ENCODE data around the gene XRCC5. TPM values are rescaled to one million over a fixed set of nuclear protein-coding genes. Genes with fewer than 3 reads are reported as not detected.

The XRCC5 gene
- total RNA-seq, 1 donor from 2014 or later: 178 TPM

DNA sequence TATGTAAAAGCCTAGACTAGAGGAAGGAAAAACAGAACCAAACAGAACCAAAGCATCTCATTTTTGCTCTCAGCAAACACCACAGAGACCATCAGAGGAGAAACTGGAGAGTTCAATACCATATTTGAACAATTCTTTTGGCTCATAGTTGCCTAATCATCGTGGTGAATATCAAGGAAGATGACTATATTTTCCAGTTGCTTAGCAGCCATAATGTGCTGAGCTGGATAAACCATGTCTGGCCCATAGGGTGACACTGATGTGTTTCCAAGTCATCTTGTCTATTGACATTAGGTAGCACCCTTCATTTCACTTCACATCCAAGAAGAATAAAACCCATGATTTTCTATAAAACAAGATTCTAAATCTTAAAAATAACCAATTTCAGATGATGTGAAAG is 5.9 kb upstream of the XRCC5 start:
- Histone ChIP-seq H3K36me3 (no peaks in the 10 kb centered on the region), H3K4me1 (no peaks in the 10 kb centered on the region), H3K9me3 (no peaks in the 10 kb centered on the region), H3K27ac (no peak overlapping the region), H3K4me3 (no peak overlapping the region), H3K27me3 (no peaks in the 10 kb centered on the region)
- ATAC-seq (no peak), DNase-seq (no peak)
- intact Hi-C loops (cut with DNase I): no loop called here
- TF ChIP-seq, protein P1, sequence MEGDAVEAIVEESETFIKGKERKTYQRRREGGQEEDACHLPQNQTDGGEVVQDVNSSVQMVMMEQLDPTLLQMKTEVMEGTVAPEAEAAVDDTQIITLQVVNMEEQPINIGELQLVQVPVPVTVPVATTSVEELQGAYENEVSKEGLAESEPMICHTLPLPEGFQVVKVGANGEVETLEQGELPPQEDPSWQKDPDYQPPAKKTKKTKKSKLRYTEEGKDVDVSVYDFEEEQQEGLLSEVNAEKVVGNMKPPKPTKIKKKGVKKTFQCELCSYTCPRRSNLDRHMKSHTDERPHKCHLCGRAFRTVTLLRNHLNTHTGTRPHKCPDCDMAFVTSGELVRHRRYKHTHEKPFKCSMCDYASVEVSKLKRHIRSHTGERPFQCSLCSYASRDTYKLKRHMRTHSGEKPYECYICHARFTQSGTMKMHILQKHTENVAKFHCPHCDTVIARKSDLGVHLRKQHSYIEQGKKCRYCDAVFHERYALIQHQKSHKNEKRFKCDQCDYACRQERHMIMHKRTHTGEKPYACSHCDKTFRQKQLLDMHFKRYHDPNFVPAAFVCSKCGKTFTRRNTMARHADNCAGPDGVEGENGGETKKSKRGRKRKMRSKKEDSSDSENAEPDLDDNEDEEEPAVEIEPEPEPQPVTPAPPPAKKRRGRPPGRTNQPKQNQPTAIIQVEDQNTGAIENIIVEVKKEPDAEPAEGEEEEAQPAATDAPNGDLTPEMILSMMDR (IDR thresholded peaks at IDR 0.05): no peak

DNA sequence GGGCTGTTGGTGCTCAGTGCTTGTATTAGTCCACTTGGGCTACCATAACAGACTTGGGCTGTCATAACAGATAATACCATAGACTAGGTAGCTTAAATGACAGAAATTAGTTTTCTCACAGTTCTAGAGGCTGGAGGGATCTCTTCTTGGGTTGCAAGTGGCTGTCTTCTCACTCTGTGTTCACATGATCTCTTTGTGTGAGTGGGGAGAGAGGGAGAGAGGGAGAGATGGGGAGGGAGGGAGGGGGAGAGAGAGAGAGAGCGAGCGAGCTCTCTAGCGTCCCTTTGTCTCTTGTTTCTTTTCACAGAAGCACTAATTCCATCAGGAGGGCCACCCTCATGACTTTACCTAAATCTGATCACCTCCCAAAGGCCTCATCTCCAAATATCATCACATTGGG is 4.5 kb upstream of the XRCC5 start:
- Histone ChIP-seq H3K9me3 (no peaks in the 10 kb centered on the region), H3K27me3 (no peaks in the 10 kb centered on the region), H3K4me3 (no peak overlapping the region), H3K4me1 (no peaks in the 10 kb centered on the region), H3K36me3 (no peaks in the 10 kb centered on the region), H3K27ac (no peak overlapping the region)
- TF ChIP-seq, protein P1 (IDR thresholded peaks at IDR 0.05): no peak
- ATAC-seq (no peak), DNase-seq (no peak)
- intact Hi-C loops (cut with DNase I): no loop called here

DNA sequence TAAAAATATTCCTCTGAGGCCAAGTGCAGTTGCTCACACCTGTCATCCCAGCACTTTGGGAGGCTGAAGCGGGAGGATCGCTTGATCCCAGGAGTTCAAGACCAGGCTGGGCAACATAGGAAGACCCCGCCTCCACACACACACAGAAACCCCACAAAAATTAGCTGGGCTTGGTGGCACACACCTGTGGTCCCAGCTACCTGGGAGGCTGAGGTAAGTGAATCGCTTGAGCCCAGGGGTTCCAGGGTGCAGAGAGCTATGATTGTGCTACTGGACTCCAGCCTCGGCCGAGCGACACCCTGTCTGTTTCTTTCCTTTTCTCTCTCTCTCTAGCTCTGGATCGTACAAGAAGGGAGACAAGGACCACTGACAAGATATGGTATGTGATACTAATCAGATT is 1.8 kb upstream of the XRCC5 start:
- no peak overlapping the region for H3K4me3 ChIP-seq
- no peak for DNase-seq
- peaks cover 15% of the 10 kb centered on the region for H3K36me3 ChIP-seq
- H3K27ac ChIP-seq: no peak overlapping the region
- H3K27me3 ChIP-seq: no peaks in the 10 kb centered on the region
- TF ChIP-seq, protein P1 (IDR thresholded peaks at IDR 0.05): no peak
- no peaks in the 10 kb centered on the region for H3K9me3 ChIP-seq
- H3K4me1 ChIP-seq: peaks cover 22% of the 10 kb centered on the region
- intact Hi-C loops (cut with DNase I): no loop called here
- ATAC-seq: no peak

DNA sequence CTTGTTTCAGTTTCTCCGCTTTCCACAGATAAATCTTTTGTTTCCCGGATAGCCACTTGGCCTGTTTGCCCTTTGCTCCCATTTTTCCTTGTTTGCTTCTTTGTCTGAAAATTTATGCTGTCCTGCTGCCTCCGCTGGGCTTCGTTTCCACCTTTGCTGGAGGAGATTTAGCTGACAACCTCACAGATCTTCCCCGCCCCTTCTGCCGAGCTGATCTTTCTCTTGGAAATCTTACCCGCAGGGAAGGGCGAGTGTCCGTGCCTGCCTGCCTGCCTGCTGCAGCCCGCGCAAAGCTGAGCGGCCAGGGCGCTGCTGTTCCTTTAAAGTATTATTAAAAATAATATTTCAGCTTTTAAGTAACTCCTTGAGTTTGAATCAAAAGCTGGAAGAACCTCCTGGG is 1.4 kb upstream of the XRCC5 start:
- Histone ChIP-seq H3K36me3 (peaks cover 20% of the 10 kb centered on the region), H3K27ac (no peak overlapping the region), H3K4me1 (peaks cover 23% of the 10 kb centered on the region), H3K27me3 (no peaks in the 10 kb centered on the region), H3K9me3 (no peaks in the 10 kb centered on the region), H3K4me3 (no peak overlapping the region)
- TF ChIP-seq, protein P1 (IDR thresholded peaks at IDR 0.05): no peak
- DNase-seq (no peak), ATAC-seq (no peak)
- intact Hi-C loops (cut with DNase I): no loop called here

- H3K4me1 ChIP-seq: peaks cover 23% of the 10 kb centered on the region
- DNase-seq: no peak
- ATAC-seq: no peak
- H3K9me3 ChIP-seq: no peaks in the 10 kb centered on the region
- peak overlapping the region; percentile 97 for H3K4me3 ChIP-seq
- peaks cover 27% of the 10 kb centered on the region for H3K36me3 ChIP-seq
- H3K27ac ChIP-seq: peak overlapping the region; percentile 63
- H3K27me3 ChIP-seq: no peaks in the 10 kb centered on the region
- TF ChIP-seq, protein P1 (IDR thresholded peaks at IDR 0.05): no peak
- intact Hi-C loops (cut with DNase I): no loop called here
These were observed 710 bp upstream of the XRCC5 start for GRCh38 chr2:216108310-216108966.
